ENCODE measurements around the gene XPNPEP3. TPM values are rescaled to one million over a fixed set of nuclear protein-coding genes. Genes with fewer than 3 reads are reported as not detected.

Gene XPNPEP3
- polyA plus RNA-seq, 1 of the 3 experiments (the other 2 are of a cell fraction) = 8.6 TPM

- TF ChIP-seq MXI1 (IDR thresholded peaks at IDR 0.05; ENCODE audit: low read depth, low read length) (peak; percentile 24; the same call in 1 of the 2 replicates), JUND (IDR thresholded peaks at IDR 0.05) (no peak), RCOR1 (IDR thresholded peaks at IDR 0.05; ENCODE audit: low read length) (no peak), POLR2AphosphoS5 (IDR thresholded peaks at IDR 0.05; ENCODE audit: low read depth, low read length) (peak; percentile 52; the same call in 1 of the 2 replicates), USF1 (IDR thresholded peaks at IDR 0.05; ENCODE audit: borderline replicate concordance, low read depth) (peak; percentile 82; the same call in 1 of the 2 replicates), RFX5 (IDR thresholded peaks at IDR 0.05; ENCODE audit: low read length) (no peak), REST (IDR thresholded peaks at IDR 0.05; ENCODE audit: low read depth, low read length) (peak; percentile 3; the same call in 1 of the 2 replicates)
Observed at GRCh38 chr22:40950962-40951794, 94.2 kb downstream of the XPNPEP3 start, which contains the start of gene RBX1 (continued).

GRCh38 chr22:40951795-40952605, 95.1 kb downstream of the XPNPEP3 start:
- Histone ChIP-seq H3K4me3 (ENCODE audit: low read depth in 2 of 2, low read length in 1 of 2) (peak overlapping the region; percentile 60 to 72), H3K27ac (ENCODE audit: low read depth in 2 of 2, low read length in 1 of 2) (peak overlapping the region; percentile 62 to 72), H3K4me2 (peak overlapping the region; percentile 84), H3K4me1 (ENCODE audit: control insufficient read depth in 1 of 2, insufficient read depth in 2 of 2, low read depth in 1 of 2, low read length in 1 of 2) (no peaks in the 10 kb centered on the region; a peak in 2 of 4 replicates), H3K9me2 (no peaks in the 10 kb centered on the region), H3K79me2 (ENCODE audit: insufficient read depth) (peaks cover 52% of the 10 kb centered on the region), H4K20me1 (ENCODE audit: insufficient read depth) (no peaks in the 10 kb centered on the region), H3K27me3 (ENCODE audit: insufficient read depth) (no peaks in the 10 kb centered on the region), H3K36me3 (replicated peaks in 1 of 2; ENCODE audit: control insufficient read depth in 1 of 2, insufficient read depth in 2 of 2, low read length in 1 of 2) (peaks cover 0 to 5% of the 10 kb centered on the region in 2 experiments), H3K9ac (peak overlapping the region; percentile 87), H2AFZ (ENCODE audit: low read depth) (no peak overlapping the region; the same call in 1 of the 2 replicates), H3K9me3 (no peaks in the 10 kb centered on the region), H3F3A (replicated peaks; ENCODE audit: insufficient read depth) (peaks cover 3% of the 10 kb centered on the region)
- POLR2A ChIA-PET = interaction anchor here (0.6 to 1.8 kb wide), 4 partner anchors 8 to 661 kb away, joined by 3 to 16 read pairs (median 4); partner anchors contain the start of gene EP300
- WGBS (ENCODE audit: low lambda C conversion rate) = 10% methylated on average over 10 of the region's 21 CpGs
- TF ChIP-seq YY1 (IDR thresholded peaks at IDR 0.05; ENCODE audit: low read depth) (peak; percentile 58; the same call in 1 of the 2 replicates), TAF1 (IDR thresholded peaks at IDR 0.05; ENCODE audit: borderline replicate concordance, low read depth, low read length) (no peak)
- CTCF ChIA-PET = interaction anchor here (2.2 kb wide), 1 partner anchor 29 kb away, joined by 6 read pairs; no protein-coding TSS in a partner anchor
- DNase-seq = no peak

Data from SK-N-SH (cell line).